Measurements from ENCODE around the gene STXBP6.

GRCh38 chr14:24892497-24893051, 157.4 kb downstream of the STXBP6 start:
- no peak for TF ChIP-seq CTCF (IDR thresholded peaks at IDR 0.05)
- no peak for TF ChIP-seq POLR2A (IDR thresholded peaks at IDR 0.05)
